GM19238 (cell line): ENCODE measurements around the gene SCIN.
"Not testable (repeated sequence)": the region's sequence is repeated elsewhere in the genome, so short reads cannot be mapped to it uniquely, and the experiment has no call there.

Source experiments
- DNase-seq: peaks from one replicate; pipeline ENCODE4 v3.0.0; 2011; ENCODE audit warnings: low spot score; ENCODE audit not compliant: insufficient read length

Gene SCIN

DNA sequence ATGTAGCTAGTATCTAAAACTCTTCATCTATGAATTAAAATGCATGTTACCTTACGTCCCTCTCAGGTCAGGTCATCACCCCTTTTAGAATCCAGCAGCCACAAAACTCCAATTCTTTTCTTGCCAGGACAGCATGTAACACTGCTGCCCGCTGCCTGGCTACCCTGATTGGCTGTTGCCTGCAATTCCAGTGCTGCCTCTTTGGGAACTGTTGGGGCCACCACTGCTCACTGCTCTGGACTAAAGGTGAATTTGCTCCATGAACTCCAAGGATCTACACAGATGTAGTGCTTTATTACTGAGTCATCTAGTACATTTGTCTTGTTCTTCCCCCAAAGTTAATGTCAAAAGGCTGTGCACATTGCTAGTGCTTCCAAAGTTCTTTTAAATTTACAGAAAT lies 40.4 kb downstream of the SCIN start:
- no peak for DNase-seq

GRCh38 chr7:12612622-12613021 lies 42.1 kb downstream of the SCIN start:
- no peak for DNase-seq

GRCh38 chr7:12619461-12620069 lies 49.0 kb downstream of the SCIN start:
- no peak for DNase-seq

GRCh38 chr7:12620371-12620770 lies 49.9 kb downstream of the SCIN start:
- DNase-seq: no peak

- no peak for DNase-seq
Observed at GRCh38 chr7:12623223-12623622, 52.7 kb downstream of the SCIN start.

- no peak for DNase-seq
Observed at GRCh38 chr7:12623885-12624498, 53.5 kb downstream of the SCIN start.

GRCh38 chr7:12625836-12626235 lies 55.3 kb downstream of the SCIN start:
- no peak for DNase-seq

DNA sequence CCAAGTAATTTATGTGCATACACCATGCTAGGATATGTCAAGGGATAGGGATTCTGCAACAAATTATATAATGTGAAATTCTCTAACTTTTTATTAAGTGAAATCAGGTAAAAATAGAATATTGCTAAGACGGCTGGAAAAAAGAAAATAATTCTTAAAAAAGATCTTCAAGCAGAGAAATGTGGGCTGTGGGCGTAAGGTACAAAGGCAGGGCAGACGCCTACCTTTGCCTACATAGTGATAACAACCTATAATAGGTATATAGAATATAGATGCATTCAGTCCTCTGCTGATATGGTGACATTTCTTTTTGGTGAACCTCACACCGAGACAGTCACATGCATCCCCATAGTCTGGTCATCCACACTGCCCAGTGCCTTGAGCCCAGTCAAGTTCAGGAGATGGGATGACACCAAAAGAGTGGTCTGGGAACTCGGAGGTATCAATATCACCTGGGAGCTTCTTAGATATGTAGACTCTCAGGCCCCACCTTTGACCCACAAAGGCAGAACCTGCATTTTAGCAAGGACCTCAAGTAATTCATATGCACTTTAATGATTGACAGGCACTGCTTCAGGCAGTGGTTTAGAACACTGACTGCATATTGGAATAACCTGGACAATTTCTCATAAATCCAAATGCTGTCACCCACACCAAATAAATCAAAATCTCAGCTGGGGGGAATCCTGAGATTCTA lies 59.4 kb downstream of the SCIN start:
- DNase-seq: no peak

- DNase-seq: no peak
Observed at GRCh38 chr7:12630513-12630819, 59.9 kb downstream of the SCIN start.

DNA sequence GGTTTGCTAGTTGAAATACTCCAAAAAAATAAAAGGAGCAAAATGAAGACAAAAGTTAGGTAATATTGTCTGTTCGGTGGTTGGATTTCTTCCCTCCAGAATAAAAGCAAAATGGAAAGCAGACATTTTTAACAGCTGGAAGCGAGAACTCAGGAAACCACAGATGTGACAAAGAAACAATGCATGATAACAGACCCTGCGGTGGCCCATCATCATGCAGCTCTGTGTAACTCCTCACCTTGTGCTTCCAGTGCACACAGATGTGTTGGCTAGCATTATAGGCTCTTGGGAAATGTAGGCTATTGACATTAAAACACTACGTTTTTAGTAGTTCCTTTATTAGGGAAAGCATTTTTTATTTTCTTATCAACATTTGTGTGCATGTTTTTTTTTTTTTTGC lies 63.1 kb downstream of the SCIN start:
- DNase-seq: no peak

DNA sequence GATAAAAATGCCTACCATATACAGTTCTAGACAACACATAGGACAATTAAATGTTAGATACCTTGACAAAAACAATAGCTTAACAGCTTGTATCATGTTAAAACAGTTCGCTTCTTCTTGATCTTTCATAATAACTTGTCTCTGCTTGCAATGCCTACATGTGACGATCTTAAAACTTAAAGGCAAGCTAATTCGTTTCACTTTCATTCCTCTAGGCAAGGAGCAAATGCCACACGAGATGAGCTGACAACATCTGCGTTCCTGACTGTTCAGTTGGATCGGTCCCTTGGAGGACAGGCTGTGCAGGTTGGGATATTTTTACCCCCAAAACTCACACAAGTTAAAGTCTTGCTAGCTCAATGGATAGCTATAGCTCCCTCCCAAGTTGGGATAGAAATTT lies 65.3 kb downstream of the SCIN start:
- no peak for DNase-seq

DNA sequence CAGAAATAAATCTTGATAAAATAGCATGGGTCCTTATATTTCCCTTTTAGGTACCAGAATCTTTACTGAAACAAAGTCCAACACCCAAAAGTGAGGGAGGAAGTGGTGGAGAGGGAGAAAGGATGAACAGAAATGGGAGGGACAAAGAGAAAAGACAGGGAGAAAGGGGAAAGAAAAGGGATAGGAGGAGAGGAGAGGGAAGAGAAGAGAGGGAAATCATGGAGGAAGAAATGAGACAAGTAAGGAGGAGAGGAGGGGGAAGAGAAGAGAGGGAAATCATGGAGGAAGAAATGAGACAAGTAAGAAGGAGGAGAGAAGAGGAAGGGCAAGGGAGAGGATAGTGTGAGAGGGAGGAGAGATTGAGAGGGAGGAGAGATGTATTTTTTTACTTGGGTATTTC lies 66.8 kb downstream of the SCIN start:
- DNase-seq: no peak

DNA sequence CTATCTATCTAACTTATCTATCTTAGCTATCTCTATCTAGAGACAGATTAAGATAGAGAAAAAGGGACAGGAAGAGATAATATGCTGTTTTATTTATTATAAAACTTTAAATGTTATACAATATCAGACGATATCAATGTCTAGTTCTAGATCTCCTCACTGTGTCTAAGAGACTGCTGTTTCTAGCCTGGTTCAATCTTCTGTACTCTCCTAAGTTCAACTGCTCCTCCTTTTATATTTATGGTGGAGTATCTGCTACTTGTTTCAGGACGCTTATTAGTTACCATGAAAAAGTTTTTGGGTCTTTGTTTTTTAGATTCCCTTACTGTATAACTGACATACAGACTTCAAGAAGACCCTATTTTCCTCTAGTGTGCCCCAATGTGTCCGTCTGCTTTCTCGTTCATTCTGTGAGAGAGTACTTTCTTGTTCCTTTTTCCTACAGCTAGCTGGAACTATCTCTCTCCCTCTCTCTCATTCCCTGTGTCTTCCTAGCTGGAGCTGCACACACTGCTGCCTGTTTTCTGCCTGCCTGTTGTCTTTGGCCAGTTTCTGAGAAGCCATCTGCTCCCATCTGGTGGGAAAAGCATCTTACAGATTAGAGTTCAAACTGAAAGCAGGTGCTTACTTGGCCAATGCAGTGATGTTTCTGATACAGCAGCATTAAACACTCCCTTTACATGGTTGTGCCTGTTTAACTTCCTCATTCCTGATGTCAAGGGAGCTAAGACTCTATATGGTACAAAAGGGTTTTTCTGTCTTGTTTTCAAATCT lies 67.5 kb downstream of the SCIN start:
- no peak for DNase-seq

GRCh38 chr7:12638851-12639456 lies 68.4 kb downstream of the SCIN start:
- no peak for DNase-seq

DNA sequence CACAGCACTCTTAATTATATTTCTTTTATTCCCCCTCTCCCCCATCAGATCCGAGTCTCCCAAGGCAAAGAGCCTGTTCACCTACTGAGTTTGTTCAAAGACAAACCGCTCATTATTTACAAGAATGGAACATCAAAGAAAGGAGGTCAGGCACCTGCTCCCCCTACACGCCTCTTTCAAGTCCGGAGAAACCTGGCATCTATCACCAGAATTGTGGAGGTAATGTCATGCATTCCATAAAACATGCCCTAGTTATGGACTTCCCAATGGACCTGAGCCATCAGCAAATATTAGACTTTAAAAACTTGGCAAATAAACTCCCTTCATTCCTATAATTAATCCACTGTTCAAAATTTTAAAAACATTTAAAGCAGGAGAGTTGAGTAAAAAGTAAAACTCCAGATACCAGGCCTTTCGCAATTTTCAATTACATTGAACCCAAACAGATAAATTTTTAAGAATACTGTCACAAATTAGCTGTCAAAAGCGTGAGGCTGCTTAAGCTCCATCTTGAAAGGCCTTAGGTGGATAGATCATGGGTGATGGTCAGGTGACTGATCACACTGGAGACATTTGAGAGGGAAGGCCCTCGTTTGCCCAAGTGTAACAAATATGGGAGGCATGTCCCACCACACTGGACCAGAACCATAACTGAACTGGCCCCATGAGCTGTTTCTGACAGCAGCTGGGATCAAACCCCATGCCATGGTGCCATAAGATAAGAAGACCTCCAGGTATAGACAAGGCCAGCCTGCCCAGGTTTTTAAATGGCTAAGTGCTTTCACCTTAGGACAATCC lies 70.0 kb downstream of the SCIN start:
- no peak for DNase-seq

DNA sequence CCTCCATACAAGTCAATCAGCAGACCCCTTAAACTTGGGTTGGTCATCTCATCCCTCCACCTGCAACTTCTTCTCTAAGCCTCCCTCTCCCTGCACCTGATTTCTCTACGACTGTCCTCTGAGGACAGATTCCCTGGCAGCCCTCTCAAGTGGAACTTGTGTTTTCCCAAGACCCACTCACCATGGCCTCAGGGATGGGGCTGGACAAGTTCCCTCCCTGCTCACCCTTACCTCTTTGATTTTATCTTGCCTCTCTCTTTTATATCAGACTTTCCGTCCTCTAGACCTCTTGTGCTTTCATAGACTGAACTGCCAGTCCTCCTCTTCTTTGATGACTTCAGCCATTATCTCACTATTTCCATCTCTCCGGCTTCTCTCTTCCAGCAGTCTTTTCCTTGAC lies 70.7 kb downstream of the SCIN start:
- DNase-seq: no peak

GRCh38 chr7:12642508-12642907 lies 72.0 kb downstream of the SCIN start:
- DNase-seq: no peak

DNA sequence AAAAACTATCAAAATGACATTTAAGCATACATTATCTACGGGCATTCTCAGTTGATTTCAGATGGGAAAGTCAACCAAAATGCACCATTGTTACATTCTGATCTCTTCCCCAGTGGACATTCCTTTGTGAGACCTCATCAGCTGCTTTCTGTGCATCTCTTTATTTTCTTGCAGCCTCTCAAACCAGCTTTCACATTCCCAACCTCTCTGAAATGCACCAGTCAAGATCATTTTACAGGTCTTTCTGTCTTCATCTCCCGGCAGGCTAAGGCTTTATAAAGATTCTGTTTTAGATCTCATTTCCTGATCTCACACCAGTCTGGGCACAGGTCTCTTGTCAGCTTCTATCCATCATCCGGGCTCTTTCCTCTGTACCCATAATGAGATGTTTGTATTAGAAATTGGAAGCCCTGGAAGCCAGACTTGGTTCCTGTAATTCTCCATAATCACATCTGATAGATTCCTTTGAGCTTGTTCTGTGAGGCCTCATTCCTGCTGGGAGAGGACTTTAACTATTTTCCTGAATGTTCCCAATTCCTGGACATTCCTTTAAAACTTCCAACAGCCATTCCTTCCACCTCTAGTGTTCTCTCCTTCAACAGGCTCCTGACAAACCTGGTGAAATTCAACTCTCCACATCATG lies 72.6 kb downstream of the SCIN start:
- no peak for DNase-seq

- DNase-seq: no peak
Observed at GRCh38 chr7:12643644-12644043, 73.1 kb downstream of the SCIN start.

- not testable (repeated sequence) for DNase-seq
Observed at GRCh38 chr7:12645212-12645611, 74.7 kb downstream of the SCIN start.

DNA sequence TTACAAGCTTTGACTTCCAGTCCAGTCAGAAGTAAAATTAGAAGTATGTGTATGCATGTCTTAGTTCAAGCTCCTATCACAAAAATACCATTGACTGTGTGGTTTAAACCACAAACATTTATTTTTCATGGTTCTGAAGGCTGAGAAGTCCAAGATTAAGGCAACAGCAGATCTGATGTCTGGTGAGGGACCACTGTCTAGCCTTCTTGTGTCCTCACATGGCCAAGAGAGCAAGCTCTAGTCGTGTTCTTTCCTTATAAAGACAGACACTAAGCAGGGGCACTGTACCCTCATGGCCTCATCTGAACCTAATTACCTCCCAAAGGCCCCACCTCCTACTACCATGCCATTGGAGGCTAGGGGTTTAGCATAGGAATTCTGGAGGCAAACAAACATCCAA lies 75.6 kb downstream of the SCIN start:
- no peak for DNase-seq
